Measurements from ENCODE around the gene RNF114. TPM values are rescaled to one million over a fixed set of nuclear protein-coding genes. Genes with fewer than 3 reads are reported as not detected.

The RNF114 gene
- total and polyA plus RNA-seq, 4 donors, result 30.9 to 87.9 (median 40.9) TPM

DNA sequence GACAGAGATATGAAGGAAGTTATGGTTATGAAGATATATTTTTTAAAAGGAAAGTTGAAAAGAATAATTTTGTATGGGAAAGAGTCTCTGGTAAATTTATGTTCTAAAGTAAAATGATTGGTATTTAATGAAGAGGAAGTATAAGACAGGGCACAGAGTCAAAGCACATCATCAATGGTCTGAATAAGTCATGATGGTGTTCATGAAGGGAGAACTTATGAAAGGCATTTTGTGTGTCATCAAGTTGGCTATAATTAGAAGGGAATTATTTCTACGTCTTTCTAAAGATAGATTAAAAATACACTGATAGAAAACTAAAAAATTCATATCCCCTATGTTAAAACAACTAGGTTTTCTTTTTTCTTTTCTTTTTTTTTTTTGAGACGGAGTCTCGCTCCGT is 25.2 kb downstream of the RNF114 start:
- Histone ChIP-seq H3K27ac (ENCODE audit: low read depth in 1 of 2, low read length in 2 of 2) (no peak overlapping the region), H3K9me3 (ENCODE audit: control insufficient read depth in 4 of 4, low read length in 3 of 4) (no peaks in the 10 kb centered on the region), H3K9ac (ENCODE audit: low read depth in 1 of 2, low read length in 2 of 2) (no peak overlapping the region), H3K4me1 (ENCODE audit: control insufficient read depth in 4 of 4, insufficient read depth in 4 of 4, low read length in 3 of 4) (peaks cover 0 to 1% (median 0%) of the 10 kb centered on the region in 4 donors), H3K4me3 (ENCODE audit: low read depth in 1 of 3, low read length in 3 of 3) (no peak overlapping the region), H3K27me3 (ENCODE audit: control insufficient read depth in 4 of 4, insufficient read depth in 4 of 4, low read length in 3 of 4) (no peaks in the 10 kb centered on the region), H3K36me3 (ENCODE audit: control insufficient read depth in 4 of 4, insufficient read depth in 3 of 4, low read depth in 1 of 4, low read length in 3 of 4) (peaks cover 0 to 9% (median 0%) of the 10 kb centered on the region in 4 donors)
- TF ChIP-seq EGR1 (IDR thresholded peaks at IDR 0.05; ENCODE audit: low read depth in 2 of 2), result no peak
- 92% methylated on average over 4 of the region's 4 CpGs for WGBS
- no peak for DNase-seq (ENCODE audit: low spot score)

DNA sequence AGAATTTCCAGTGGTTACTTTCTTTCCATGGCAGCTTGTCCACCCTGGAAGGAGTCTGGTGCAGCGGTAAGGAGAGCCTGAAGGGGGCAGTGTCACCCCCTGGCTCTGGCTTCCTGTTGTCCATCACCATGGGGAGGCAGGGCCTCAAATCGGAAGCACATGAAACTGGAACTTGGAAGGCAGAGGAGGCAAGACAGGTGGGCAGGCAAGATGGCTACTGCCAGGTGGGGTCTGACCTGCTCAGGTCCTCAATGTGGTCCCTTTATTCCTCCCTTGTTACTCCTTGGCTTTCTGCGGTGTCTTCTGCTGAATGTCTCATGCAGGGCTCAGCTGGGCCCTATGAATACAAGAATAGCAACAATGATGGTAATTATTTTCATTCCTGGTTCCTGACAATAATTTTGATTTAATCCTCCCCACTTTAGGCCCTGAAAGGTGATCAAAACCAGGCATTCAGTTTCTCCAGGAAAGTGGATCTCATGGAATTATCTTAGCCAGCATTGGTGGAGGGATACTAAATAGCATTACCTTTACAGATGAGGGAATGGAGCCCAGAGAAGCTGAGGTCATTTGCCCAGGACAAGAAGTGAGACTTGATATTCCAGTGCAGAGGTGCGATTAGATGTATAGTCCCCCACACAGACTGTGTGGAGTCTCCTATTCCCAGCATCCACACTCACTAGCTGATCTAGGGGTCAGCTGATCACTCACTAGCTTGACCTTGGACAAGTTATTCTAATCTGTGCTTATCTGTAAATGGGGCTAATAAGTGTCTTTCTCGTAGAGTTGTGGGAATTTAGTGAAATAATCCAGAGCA is 29.0 kb downstream of the RNF114 start:
- DNase-seq (ENCODE audit: low spot score), result no peak
- no peaks in the 10 kb centered on the region for H3K9me3 ChIP-seq (ENCODE audit: control insufficient read depth in 4 of 4, low read length in 3 of 4)

GRCh38 chr20:49965781-49966305 is 29.6 kb downstream of the RNF114 start:
- 69% methylated on average over 9 of the region's 9 CpGs for WGBS
- peaks cover 0 to 2% (median 0%) of the 10 kb centered on the region in 4 donors for H3K36me3 ChIP-seq (ENCODE audit: control insufficient read depth in 4 of 4, insufficient read depth in 3 of 4, low read depth in 1 of 4, low read length in 3 of 4)
- H3K4me3 ChIP-seq (ENCODE audit: low read depth in 1 of 3, low read length in 3 of 3), result no peak overlapping the region
- H3K27me3 ChIP-seq (ENCODE audit: control insufficient read depth in 4 of 4, insufficient read depth in 4 of 4, low read length in 3 of 4), result no peaks in the 10 kb centered on the region
- no peak overlapping the region for H3K27ac ChIP-seq (ENCODE audit: low read depth in 1 of 2, low read length in 2 of 2)
- H3K4me1 ChIP-seq (ENCODE audit: control insufficient read depth in 4 of 4, insufficient read depth in 4 of 4, low read length in 3 of 4), result peaks cover 0 to 1% (median 0%) of the 10 kb centered on the region in 4 donors
- no peaks in the 10 kb centered on the region for H3K9me3 ChIP-seq (ENCODE audit: control insufficient read depth in 4 of 4, low read length in 3 of 4)
- no peak overlapping the region for H3K9ac ChIP-seq (ENCODE audit: low read depth in 1 of 2, low read length in 2 of 2)
- no peak for DNase-seq (ENCODE audit: low spot score)
- TF ChIP-seq, protein P1, sequence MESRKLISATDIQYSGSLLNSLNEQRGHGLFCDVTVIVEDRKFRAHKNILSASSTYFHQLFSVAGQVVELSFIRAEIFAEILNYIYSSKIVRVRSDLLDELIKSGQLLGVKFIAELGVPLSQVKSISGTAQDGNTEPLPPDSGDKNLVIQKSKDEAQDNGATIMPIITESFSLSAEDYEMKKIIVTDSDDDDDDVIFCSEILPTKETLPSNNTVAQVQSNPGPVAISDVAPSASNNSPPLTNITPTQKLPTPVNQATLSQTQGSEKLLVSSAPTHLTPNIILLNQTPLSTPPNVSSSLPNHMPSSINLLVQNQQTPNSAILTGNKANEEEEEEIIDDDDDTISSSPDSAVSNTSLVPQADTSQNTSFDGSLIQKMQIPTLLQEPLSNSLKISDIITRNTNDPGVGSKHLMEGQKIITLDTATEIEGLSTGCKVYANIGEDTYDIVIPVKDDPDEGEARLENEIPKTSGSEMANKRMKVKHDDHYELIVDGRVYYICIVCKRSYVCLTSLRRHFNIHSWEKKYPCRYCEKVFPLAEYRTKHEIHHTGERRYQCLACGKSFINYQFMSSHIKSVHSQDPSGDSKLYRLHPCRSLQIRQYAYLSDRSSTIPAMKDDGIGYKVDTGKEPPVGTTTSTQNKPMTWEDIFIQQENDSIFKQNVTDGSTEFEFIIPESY (IDR thresholded peaks at IDR 0.05), result no peak
- no peak for TF ChIP-seq YY1 (IDR thresholded peaks at IDR 0.05)
- no peak for TF ChIP-seq SP1 (IDR thresholded peaks at IDR 0.05)
- no peak for TF ChIP-seq CTCF (IDR thresholded peaks at IDR 0.05; ENCODE audit: low read depth, low read length, missing input control)
- TF ChIP-seq RXRA (IDR thresholded peaks at IDR 0.05), result no peak
- TF ChIP-seq HNF4A (conservative IDR thresholded peaks at IDR 0.05), result no peak
- TF ChIP-seq GABPA (IDR thresholded peaks at IDR 0.05 in 1 of 2, conservative IDR thresholded peaks at IDR 0.05 in 1 of 2), result no peak
- no peak for TF ChIP-seq EGR1 (IDR thresholded peaks at IDR 0.05; ENCODE audit: low read depth in 2 of 2)
- no peak for TF ChIP-seq TAF1 (conservative IDR thresholded peaks at IDR 0.05)

More for the DNA sequence above, 29.0 kb downstream of the RNF114 start:
- peaks cover 0 to 2% (median 0%) of the 10 kb centered on the region in 4 donors for H3K36me3 ChIP-seq (ENCODE audit: control insufficient read depth in 4 of 4, insufficient read depth in 3 of 4, low read depth in 1 of 4, low read length in 3 of 4)
- TF ChIP-seq, protein P2, sequence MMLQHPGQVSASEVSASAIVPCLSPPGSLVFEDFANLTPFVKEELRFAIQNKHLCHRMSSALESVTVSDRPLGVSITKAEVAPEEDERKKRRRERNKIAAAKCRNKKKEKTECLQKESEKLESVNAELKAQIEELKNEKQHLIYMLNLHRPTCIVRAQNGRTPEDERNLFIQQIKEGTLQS (IDR thresholded peaks at IDR 0.05), result no peak
- TF ChIP-seq CTCF (IDR thresholded peaks at IDR 0.05; ENCODE audit: low read depth, low read length, missing input control), result peak; percentile 32
- TF ChIP-seq EGR1 (IDR thresholded peaks at IDR 0.05; ENCODE audit: low read depth in 2 of 2), result no peak
- peak in 1 of 2 donors; percentile 38 for TF ChIP-seq RAD21 (IDR thresholded peaks at IDR 0.05)
- TF ChIP-seq NR2F2 (IDR thresholded peaks at IDR 0.05), result no peak
- no peak for TF ChIP-seq JUND (IDR thresholded peaks at IDR 0.05)
- H3K4me1 ChIP-seq (ENCODE audit: control insufficient read depth in 4 of 4, insufficient read depth in 4 of 4, low read length in 3 of 4), result peaks cover 0 to 1% (median 0%) of the 10 kb centered on the region in 4 donors
- H3K9ac ChIP-seq (ENCODE audit: low read depth in 1 of 2, low read length in 2 of 2), result no peak overlapping the region
- WGBS, result 87% methylated on average over 5 of the region's 5 CpGs
- H3K27me3 ChIP-seq (ENCODE audit: control insufficient read depth in 4 of 4, insufficient read depth in 4 of 4, low read length in 3 of 4), result no peaks in the 10 kb centered on the region
- H3K27ac ChIP-seq (ENCODE audit: low read depth in 1 of 2, low read length in 2 of 2), result no peak overlapping the region
- no peak overlapping the region for H3K4me3 ChIP-seq (ENCODE audit: low read depth in 1 of 3, low read length in 3 of 3)
